NT2/D1 (cell line): Measurements from ENCODE around the gene SPTLC2.
"Not testable (repeated sequence)": the region's sequence is repeated elsewhere in the genome, so short reads cannot be mapped to it uniquely, and the experiment has no call there.

Experiments used
- DNase-seq: peaks from one replicate; pipeline ENCODE4 v3.0.0-alpha.2; 2011; ENCODE audit warnings: low read depth, low spot score
- H3K27me3 ChIP-seq: 2 replicates; pipeline ENCODE4 v1.6.0; 2011; ENCODE audit warnings: mild to moderate bottlenecking; ENCODE audit not compliant: insufficient read length, insufficient read depth
- H3K36me3 ChIP-seq: 2 replicates; pipeline ENCODE4 v1.6.1; 2011; ENCODE audit warnings: mild to moderate bottlenecking, low read length, mixed read lengths; ENCODE audit not compliant: insufficient read depth, insufficient read length
- H3K4me1 ChIP-seq: 2 replicates; pipeline ENCODE4 v1.5.1; 2011; ENCODE audit not compliant: insufficient read depth, insufficient read length
- H3K4me3 ChIP-seq: 2 replicates; pipeline ENCODE4 v1.5.1; 2011; ENCODE audit warnings: low read depth; ENCODE audit not compliant: insufficient read length
- H3K9ac ChIP-seq: 2 replicates; pipeline ENCODE4 v1.6.0; 2011; ENCODE audit warnings: low read depth; ENCODE audit not compliant: insufficient read length
- H3K9me3 ChIP-seq: 2 replicates; pipeline ENCODE4 v1.5.1; 2011; ENCODE audit warnings: mild to moderate bottlenecking, low read length; ENCODE audit not compliant: insufficient read depth
- SUZ12 ChIP-seq: IDR thresholded peaks from 2 replicates; pipeline ENCODE4 v1.6.1; 2011; ENCODE audit not compliant: insufficient read length, insufficient read depth; ENCODE audit errors: extremely low read depth
- YY1 ChIP-seq: IDR thresholded peaks from 2 replicates; pipeline ENCODE4 v1.6.1; 2011; ENCODE audit not compliant: insufficient read length, insufficient read depth
- ZNF274 ChIP-seq: IDR thresholded peaks from 2 replicates; pipeline ENCODE4 v1.6.1; 2011; ENCODE audit warnings: mild to moderate bottlenecking, low read depth, low read length

SPTLC2 gene

DNA sequence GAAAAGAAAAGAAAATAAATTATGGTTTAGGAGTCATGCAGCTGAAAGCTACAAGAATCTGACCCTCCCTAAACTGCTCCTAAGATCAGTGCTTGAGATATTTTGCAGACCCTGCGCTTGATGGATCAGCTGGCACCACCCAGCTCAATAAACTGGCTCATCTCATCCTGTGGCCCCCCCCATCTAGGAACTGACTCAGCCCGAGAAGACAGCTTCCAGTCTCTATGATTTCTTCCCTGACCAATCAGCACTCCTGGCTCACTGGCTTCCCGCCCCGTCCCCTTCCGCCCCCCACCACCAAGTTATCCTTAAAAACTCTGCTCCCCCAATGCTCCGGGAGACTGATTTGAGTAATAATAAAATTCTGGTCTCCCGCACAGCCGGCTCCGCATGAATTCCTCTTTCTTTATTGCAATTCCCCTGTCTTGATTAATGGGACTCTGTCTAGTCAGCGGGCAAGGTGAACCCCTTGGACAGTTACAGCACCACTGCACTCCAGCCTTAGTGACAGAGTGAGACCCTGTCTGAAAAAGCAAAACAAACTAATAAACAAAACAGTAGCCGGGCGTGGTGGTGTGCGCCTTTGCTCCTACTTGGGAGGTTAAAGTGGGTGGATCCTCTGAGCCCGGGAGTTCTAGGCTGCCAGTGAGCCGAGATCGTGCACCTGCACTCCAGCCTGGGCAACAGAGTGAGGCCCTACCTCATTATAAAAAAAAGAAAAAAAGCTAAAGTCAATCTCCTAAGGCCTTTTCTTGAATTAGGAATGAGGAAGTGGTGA, 24.5 kb upstream of the SPTLC2 start:
- DNase-seq, result no peak
- Histone ChIP-seq H3K9ac (no peak overlapping the region), H3K4me1 (no peaks in the 10 kb centered on the region), H3K4me3 (no peak overlapping the region), H3K9me3 (no peaks in the 10 kb centered on the region; the same call in 1 of the 2 replicates), H3K27me3 (no peaks in the 10 kb centered on the region), H3K36me3 (no peaks in the 10 kb centered on the region)
- TF ChIP-seq SUZ12 (no peak), ZNF274 (no peak), YY1 (no peak)

- Histone ChIP-seq H3K4me1 (no peaks in the 10 kb centered on the region), H3K36me3 (no peaks in the 10 kb centered on the region), H3K27me3 (no peaks in the 10 kb centered on the region), H3K9ac (no peak overlapping the region), H3K9me3 (peaks cover 15% of the 10 kb centered on the region), H3K4me3 (no peak overlapping the region)
- DNase-seq, result no peak
- TF ChIP-seq ZNF274, result no peak
- no peak for TF ChIP-seq YY1
- TF ChIP-seq SUZ12, result no peak
Measured at GRCh38 chr14:77638771-77639171, 22.3 kb upstream of the SPTLC2 start.

DNA sequence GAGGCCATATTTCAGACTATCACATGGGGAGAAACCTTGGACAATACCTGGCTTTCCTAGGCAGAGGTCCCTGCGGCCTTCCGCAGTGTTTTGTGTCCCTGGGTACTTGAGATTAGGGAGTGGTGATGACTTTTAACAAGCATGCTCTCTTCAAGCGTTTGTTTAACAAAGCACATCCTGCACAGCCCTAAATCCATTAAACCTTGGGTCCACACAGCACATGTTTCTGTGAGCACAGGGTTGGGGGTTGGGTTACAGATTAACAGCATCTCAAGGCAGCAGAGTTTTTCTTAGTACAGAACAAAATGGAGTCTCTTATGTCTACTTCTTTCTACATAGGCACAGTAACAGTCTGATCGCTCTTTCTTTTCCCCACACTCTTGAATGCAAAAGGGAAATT, 19.4 kb upstream of the SPTLC2 start:
- DNase-seq, H3K9ac ChIP-seq, H3K36me3 ChIP-seq, H3K27me3 ChIP-seq, H3K4me1 ChIP-seq, H3K4me3 ChIP-seq: not testable (repeated sequence)
- peaks cover 39% of the 10 kb centered on the region for H3K9me3 ChIP-seq

DNA sequence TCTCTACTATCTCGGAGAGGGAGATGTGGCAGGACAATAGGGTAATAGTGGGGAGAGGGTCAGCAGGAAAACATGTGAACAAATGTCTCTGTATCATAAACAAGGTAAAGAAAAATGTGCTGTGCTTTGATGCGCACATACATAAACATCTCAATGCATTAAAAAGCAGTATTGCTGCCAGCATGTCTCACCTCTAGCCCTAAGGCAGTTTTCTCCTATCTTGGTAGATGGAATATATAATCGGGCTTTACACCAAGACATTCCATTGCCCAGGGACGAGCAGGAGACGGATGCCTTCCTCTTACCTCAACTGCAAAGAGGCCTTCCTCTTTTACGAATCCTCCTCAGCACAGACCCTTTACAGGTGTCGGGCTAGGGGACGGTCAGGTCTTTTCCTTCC, 19.0 kb upstream of the SPTLC2 start:
- not testable (repeated sequence) for H3K27me3 ChIP-seq, H3K36me3 ChIP-seq, H3K4me1 ChIP-seq, DNase-seq, H3K9ac ChIP-seq, H3K4me3 ChIP-seq
- H3K9me3 ChIP-seq, result peaks cover 39% of the 10 kb centered on the region

- DNase-seq, result no peak
- no peak overlapping the region for H3K9ac ChIP-seq
- no peaks in the 10 kb centered on the region for H3K4me1 ChIP-seq
- H3K4me3 ChIP-seq, result no peak overlapping the region
- no peaks in the 10 kb centered on the region for H3K27me3 ChIP-seq
- H3K36me3 ChIP-seq, result no peaks in the 10 kb centered on the region
- H3K9me3 ChIP-seq, result peaks cover 46% of the 10 kb centered on the region
- TF ChIP-seq SUZ12, result no peak
- TF ChIP-seq ZNF274, result no peak
- no peak for TF ChIP-seq YY1
Measured at GRCh38 chr14:77630111-77630510, 13.7 kb upstream of the SPTLC2 start.

DNA sequence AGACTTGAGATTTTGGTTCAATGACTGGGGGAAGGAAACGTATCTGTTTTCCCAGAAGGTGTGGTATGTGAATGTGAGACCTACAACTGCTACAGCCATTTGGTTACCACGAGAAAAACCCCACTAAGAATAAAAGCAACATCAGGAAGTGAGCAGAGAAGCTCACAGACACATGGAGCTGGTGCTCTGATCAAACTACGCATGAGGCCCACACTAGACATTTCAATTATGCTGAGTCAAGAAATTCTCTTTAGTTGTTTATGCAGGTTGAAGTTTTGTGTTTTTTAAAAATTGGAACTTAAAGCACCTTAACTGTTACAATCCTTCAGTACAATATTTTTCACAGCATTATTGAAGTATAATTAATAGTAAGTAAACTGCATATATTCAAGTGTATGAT, 8.9 kb upstream of the SPTLC2 start:
- Histone ChIP-seq H3K9me3 (0 out of 2 replicates have a peak, but pooled peaks cover 9% of the 10 kb centered on the region), H3K9ac (no peak overlapping the region), H3K36me3 (no peaks in the 10 kb centered on the region), H3K4me1 (no peaks in the 10 kb centered on the region), H3K4me3 (no peak overlapping the region), H3K27me3 (no peaks in the 10 kb centered on the region)
- DNase-seq, result no peak
- no peak for TF ChIP-seq SUZ12
- no peak for TF ChIP-seq ZNF274
- no peak for TF ChIP-seq YY1

DNA sequence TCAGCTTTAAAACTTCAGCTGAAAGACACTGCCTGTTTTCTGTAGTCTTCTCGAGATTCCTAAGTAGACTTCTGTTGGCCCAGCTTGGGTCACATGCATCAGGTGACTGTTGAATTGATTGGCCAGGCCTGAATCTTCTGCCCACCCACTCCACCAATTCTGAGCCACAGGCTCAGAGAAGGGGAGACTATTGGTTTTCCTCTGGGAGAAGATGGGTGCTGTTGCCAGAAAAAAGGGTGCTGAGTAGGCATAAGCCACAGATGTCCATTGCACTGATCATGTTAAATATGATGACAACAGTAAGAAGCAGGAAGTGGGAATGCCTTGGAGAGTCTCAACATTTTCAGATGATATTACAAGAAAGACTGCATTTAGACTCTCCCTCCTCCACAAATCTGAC, 6.8 kb upstream of the SPTLC2 start:
- no peak overlapping the region for H3K4me3 ChIP-seq
- TF ChIP-seq ZNF274, result no peak
- no peak for TF ChIP-seq SUZ12
- TF ChIP-seq YY1, result no peak
- no peaks in the 10 kb centered on the region for H3K4me1 ChIP-seq
- no peaks in the 10 kb centered on the region for H3K9me3 ChIP-seq
- no peak overlapping the region for H3K9ac ChIP-seq
- no peaks in the 10 kb centered on the region for H3K27me3 ChIP-seq
- H3K36me3 ChIP-seq, result no peaks in the 10 kb centered on the region
- no peak for DNase-seq

DNA sequence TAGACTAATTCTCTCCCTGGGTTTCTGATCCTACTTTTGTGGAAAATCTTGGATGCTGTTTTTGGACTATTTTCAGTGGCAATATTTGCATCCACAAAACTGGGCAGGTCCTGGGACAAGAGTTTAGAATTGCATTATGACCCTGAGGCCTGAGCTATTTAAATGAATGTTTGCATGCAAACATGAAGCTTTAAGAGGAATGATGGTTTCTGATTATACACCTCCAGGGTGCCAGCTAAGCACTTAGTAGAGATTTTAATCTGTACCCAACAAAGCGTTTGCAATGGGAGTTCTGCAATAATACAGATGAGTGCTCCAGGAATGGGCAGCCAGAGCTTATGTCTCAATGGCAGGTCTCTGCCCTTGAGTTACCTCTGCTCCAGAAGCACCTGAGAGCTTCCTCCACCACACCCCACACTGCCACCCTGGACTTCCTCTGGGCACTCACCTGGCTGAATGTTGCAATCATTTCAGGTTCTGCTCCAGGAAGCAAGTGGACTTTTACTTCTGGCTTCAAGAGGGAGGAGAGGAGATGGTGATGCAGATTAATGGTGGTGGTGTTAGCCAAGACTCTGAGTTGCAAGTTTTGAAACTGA, 6.0 kb upstream of the SPTLC2 start:
- H3K4me1 ChIP-seq, result no peaks in the 10 kb centered on the region
- no peak overlapping the region for H3K9ac ChIP-seq
- no peaks in the 10 kb centered on the region for H3K27me3 ChIP-seq
- H3K36me3 ChIP-seq, result no peaks in the 10 kb centered on the region
- H3K4me3 ChIP-seq, result no peak overlapping the region
- TF ChIP-seq YY1, result no peak
- TF ChIP-seq SUZ12, result no peak
- TF ChIP-seq ZNF274, result no peak
- no peaks in the 10 kb centered on the region for H3K9me3 ChIP-seq
- DNase-seq, result no peak
